IPS DF 4.7 (cell line): ENCODE measurements around the gene GRK2.

Experiments used
- DNase-seq: peaks from one replicate; pipeline ENCODE4 v3.0.0-alpha.2; 2013; ENCODE audit warnings: low spot score; ENCODE audit errors: extremely low read depth

GRK2 gene

DNA sequence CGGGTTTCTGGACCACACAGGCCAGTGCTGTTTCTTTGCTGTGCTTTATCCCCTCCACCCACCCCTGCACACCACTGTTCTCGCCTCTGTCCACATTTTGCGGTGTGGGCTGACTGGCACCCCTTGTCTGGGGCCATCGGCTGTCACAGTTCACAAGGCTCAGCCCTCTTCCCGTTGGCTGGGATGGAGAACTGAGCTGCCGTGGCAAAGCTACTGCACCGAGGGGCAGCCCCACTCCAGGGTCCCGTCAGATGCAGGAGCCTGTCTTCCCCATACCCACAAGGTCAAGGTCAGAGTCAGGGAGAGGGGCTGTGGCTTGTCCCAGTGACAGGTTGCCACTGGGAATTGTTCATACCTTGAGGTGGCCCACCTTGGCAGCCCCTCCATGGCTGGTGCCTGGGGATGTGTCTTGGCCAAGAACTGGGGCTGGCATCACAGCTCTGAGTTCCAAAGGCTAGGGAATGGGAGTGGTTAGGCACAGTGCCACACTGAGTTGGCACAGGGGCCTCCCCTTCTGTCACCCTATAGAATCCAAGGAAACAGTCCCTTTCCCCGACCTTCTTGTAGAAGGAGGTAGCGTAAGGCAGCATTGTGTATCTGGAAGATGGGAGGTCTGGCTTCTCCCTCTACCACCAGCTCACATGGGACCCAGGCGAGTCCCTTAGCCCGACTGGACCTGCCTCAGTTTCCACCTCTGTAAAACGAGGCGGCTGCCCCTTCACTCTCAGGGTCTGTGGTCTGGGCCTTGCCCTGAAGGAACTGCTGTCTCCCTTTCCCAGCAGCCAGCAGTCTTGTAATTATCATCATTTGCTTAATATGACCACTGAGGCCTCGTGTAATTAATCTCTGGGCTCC, 3.4 kb downstream of the GRK2 start:
- no peak for DNase-seq

- no peak for DNase-seq
These were observed 4.3 kb downstream of the GRK2 start for GRCh38 chr11:67270256-67271204.

DNA sequence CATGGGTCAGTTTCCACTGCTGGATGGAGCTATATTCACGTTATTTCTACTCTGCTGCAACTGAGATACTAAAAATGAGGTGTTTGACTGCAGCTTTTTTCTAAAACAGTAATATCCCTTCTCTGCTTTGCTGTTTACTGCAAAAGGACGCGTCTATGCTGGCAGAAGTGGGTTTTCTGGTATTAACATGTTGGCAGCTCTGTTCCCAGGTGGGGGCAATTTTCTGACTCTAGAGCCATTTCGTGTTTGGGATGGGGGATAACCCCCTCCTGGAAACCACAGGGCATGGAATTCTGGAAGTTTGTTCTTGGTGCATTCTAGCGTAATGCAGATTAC, 4.9 kb downstream of the GRK2 start:
- DNase-seq: no peak

DNA sequence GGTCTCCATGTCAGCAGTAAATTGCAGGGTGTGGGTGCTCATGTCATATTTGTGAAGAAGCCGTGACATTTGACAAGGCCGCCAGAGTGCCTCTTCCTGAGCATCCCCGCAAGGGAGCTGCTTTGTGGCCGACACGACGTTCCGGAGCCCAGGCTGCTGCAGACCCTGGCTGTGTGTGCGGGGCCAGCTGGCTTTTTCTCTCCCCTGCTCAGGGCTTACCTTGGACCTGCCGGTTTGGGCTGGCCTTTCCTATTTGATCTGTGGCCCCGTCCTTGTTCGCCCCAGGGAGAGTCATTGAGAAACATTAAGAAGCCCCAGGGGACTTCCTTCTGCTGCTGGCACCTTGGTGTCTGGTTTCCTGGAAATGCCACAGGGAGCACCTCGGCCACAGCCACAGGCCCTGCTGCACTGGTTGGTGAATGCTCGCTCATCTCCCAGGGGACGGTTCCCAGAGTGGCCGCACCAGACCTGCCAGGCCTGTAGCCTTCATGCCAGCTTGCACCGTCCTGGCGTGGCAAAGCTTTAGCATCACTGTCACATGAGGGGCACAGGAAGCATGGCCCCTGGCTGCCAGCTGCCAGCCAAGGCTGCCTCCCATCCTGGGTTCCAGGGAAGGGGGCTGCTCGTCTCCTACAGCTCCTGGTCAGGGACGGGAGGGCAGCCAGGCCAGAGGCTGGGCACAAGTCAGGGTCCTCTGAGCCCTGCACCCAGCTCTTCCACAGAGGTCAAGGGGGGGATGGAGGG, 5.4 kb downstream of the GRK2 start:
- DNase-seq: no peak

- no peak for DNase-seq
These were observed 6.3 kb downstream of the GRK2 start for GRCh38 chr11:67272327-67273259.

DNA sequence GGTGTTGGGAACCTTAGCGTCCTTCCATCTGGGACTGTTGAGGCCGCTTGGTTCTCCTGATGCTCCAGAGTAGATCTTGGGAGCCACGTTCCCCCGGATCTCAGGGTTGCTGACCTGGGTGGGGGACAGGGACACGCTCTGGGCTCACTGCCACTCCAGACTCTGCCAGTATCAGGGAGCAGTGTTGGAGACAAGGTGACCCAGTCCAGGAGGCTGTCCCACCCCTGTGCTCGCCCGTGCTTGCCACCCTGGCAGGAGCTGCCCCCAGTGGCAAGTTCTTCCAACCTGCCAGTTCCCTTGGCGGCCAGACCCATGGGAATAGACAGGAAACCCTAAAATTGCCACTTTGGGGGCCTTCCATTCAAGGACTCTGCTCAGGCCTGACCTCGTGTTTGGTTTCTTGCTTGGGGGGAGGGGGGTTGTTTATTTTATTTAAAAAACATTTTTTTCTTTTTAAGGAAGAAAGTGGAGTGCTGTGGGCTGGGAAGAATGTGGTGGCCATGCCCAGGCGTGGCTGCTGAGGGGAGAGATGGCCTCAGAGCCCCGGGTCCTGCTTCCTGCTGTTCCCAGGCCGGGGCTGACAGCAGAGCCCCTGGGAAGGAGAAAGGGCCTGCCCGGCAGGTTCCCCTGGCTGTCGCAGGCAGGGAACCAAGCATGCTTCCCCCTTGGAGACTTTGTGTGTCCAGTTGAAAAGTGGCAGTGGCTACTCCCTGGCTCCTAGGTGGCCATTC, 7.2 kb downstream of the GRK2 start:
- no peak for DNase-seq

GRCh38 chr11:67274768-67275605, 8.7 kb downstream of the GRK2 start:
- DNase-seq: no peak

- DNase-seq: no peak
These were observed 9.5 kb downstream of the GRK2 start for GRCh38 chr11:67275606-67276409.

- DNase-seq: no peak
These were observed 10.5 kb downstream of the GRK2 start for GRCh38 chr11:67276781-67277230.

DNA sequence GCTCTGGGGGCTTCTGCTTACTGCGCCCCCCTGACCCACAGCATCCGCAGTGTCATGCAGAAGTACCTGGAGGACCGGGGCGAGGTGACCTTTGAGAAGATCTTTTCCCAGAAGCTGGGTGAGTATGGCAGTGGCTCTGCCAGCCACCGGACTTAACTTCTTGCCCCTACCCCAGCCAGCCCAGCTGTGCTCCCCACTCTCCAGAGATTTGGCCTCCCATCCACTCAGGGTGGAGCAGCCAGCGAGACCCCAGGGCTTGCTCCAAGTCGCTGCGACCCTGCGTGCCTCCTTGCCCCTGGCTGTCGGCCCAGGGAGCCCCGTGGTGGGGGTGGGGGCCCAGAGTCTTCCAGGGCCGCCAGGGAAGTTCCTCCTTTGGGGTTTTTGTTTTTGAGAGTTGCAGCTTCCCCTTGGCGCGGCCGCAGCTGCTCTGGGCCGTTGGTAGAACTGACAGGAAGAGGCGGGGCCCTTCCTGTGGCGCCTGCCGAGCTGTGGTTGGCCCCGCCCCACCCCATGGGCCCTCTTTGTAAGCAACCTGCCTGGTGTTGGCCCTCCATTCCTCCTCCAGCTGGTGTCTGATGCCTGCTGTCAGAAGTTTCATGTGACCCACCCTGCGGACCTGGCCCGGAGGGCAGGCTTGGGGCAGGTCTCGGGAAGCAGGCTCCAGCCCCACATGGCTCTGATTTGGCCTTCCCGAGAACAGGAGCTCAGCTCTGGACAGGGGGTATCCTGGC, 11.1 kb downstream of the GRK2 start:
- DNase-seq: no peak

DNA sequence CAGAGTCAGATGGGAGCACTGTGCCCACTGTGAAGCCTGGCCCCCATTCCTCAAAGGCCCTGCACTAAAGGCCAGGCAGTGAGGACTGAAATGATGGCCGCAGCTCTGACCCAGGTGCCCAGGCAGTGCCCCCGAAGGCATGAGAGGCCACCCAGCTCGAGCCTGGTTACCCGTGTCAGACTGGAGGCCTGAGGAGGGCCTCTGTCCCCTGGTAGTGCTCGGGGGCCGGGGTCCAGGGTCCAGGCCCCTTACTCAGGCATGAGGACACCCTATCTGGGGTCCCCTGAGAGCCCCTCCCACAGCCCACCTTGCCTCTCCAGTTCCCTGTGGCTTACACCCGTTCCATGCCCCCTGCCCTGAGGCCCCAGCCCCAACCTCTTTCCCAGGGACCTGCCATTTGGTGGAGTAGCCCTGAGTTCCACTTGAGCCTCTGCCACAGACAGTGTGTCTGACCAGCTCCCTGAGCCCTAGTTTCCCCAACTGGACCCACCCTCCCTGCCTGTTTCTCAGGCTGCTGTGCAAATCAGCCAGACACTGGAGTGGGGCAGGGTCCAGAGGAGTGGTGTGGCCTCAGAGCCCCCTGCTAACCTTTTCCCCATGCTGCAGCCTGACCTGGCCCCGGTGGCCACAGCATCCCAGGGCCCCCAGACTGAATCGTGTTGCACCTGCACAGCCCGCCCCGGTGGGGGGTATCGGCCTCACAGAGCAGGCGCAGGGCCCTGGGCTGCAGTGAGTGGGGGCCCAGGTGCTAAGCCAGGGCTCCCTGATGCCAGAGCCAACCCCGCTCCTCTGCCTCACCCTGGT, 12.1 kb downstream of the GRK2 start:
- no peak for DNase-seq

DNA sequence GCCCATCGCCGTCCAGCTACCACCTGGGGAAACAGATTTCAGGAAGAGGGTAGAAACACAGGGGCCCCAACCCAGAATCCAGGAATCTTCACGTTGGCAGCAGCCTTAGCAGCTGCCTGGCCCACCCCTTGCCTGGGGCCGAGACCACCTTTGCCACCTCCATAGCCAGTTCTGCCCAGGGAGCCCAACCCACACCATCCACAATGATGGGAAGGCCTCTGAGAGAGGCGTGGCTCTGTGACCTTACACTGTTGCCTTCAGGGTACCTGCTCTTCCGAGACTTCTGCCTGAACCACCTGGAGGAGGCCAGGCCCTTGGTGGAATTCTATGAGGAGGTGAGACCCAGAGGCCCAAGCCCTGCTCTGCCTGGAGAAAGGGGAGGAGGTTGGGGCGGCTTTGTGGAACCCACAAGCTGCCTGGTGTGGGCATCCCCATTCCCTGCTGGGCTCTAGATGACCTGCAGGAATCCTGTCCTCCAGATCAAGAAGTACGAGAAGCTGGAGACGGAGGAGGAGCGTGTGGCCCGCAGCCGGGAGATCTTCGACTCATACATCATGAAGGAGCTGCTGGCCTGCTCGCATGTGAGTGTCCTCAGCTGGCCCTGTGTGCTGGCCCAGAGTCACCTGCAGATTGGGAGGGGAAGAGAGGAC, 12.8 kb downstream of the GRK2 start:
- no peak for DNase-seq

DNA sequence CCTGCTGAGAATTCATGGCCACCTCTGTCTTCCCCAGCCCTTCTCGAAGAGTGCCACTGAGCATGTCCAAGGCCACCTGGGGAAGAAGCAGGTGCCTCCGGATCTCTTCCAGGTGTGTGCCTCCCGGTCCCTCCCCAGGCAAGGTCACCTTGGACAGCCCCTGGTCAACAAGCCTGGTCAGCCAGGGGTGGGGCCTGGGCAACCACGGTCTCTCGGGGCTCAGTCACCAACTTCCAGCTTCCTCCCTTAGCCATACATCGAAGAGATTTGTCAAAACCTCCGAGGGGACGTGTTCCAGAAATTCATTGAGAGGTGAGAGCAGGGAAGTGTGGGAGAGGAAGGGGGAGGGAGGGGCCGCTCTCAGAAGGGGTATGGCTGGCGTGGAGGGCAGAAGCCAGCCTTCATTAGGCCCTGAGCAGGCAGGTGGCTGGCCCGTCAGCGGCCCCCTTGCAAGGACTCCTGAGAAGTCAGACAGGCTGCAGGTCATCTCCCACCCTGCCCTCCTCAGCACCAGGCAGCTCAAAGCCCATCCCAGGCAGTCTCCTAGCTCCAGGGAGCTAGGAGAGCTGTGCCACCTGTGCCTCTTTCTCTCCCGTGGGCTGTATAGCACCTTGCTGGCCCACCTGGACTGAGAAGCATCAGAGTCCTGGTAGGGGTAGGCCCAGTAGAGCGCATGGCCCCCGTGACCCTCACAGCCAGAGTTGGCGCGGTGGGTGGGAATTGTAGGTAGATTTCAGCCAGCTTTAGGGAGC, 13.5 kb downstream of the GRK2 start:
- DNase-seq: no peak

DNA sequence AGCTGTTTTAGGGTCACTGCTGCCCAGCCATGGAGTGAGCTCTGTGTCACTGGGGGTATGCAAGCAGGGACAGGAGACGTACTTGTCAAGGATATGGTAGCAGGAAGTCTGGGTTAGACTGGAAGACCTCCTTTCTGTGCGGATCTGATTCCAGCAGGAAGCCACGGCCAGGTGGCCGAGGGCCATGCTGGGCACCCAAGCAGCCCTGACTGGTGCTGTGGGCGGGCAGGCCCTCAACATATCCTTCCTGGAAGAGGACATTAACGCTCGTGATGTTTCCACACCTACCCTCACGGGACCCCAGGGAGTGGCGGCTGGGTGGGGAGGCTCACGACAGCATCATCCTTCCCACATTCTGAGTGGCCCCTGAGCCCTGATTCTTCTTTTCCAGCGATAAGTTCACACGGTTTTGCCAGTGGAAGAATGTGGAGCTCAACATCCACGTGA, 14.1 kb downstream of the GRK2 start:
- DNase-seq: no peak

GRCh38 chr11:67280788-67281551, 14.7 kb downstream of the GRK2 start:
- no peak for DNase-seq
